IMR-90 (cell line): Measurements from ENCODE around the gene USP16. TPM values are rescaled to one million over a fixed set of nuclear protein-coding genes. Genes with fewer than 3 reads are reported as not detected.

Experiments used
- ATAC-seq: fragments of 200-7000 bp; cut with Tn5 transposase; 2 replicates; pipeline ENCODE4 v1.9.1; 2020; ENCODE audit warnings: low read depth, mild to moderate bottlenecking, moderate library complexity
- BruUV-seq: library from RNA; stranded (reverse); fragments of 400-500 nt; replicated peaks from 2 replicates; lab custom pipeline; 2021; lab: Mats Ljungman, UMichigan
- CTCF ChIA-PET: fragments of 300-600 bp; formaldehyde crosslinking; extraction: SDS; loops from one replicate; lab custom pipeline; 2021; ENCODE audit warnings: antibody characterized with exemption; lab: Yijun Ruan, JAX
- POLR2A ChIA-PET: fragments of 300-600 bp; sonication (Branson Sonifier 250); formaldehyde crosslinking; loops from one replicate; lab custom pipeline; 2022; ENCODE audit warnings: antibody characterized with exemption; ENCODE audit not compliant: unreplicated experiment; lab: Charles Lee
- DNase-seq: peaks from one replicate; pipeline ENCODE4 v3.0.0; 2013
- H2AFZ ChIP-seq: replicated peaks from 2 replicates; pipeline ENCODE3; 2013; ENCODE audit warnings: low read length, mild to moderate bottlenecking; ENCODE audit not compliant: poor library complexity
- H2AK5ac ChIP-seq: 2 replicates; pipeline ENCODE4 v1.6.1; 2013; ENCODE audit warnings: low read depth, low read length, inconsistent platforms
- H2AK9ac ChIP-seq: replicated peaks from 2 replicates; pipeline ENCODE3; 2013; ENCODE audit warnings: mild to moderate bottlenecking, low read depth, low read length, moderate library complexity; ENCODE audit not compliant: poor library complexity
- H2BK120ac ChIP-seq: 2 replicates; pipeline ENCODE4 v1.6.1; 2013; ENCODE audit warnings: low read depth, low read length, inconsistent platforms
- H2BK15ac ChIP-seq: 3 replicates; pipeline ENCODE4 v1.6.1; 2013; ENCODE audit warnings: low read depth, low read length, inconsistent platforms
- H2BK20ac ChIP-seq: 2 replicates; pipeline ENCODE4 v1.6.1; 2013; ENCODE audit warnings: low read depth, mild to moderate bottlenecking, inconsistent platforms, low read length, moderate library complexity
- H2BK5ac ChIP-seq: 2 replicates; pipeline ENCODE4 v1.6.1; 2013; ENCODE audit warnings: mild to moderate bottlenecking, low read depth, low read length, inconsistent platforms; ENCODE audit not compliant: poor library complexity, severe bottlenecking
- H3K14ac ChIP-seq: replicated peaks from 2 replicates; pipeline ENCODE4 v1.6.1; 2013; ENCODE audit warnings: low read depth, low read length, inconsistent platforms
- H3K18ac ChIP-seq: 2 replicates; pipeline ENCODE4 v1.6.1; 2013; ENCODE audit warnings: low read depth, low read length, control low read depth
- H3K23ac ChIP-seq: 2 replicates; pipeline ENCODE4 v1.6.1; 2013; ENCODE audit warnings: low read depth, low read length, inconsistent platforms
- H3K27ac ChIP-seq: 2 replicates; pipeline ENCODE4 v1.5.1; 2013; ENCODE audit warnings: mild to moderate bottlenecking, control low read depth, low read length; ENCODE audit not compliant: insufficient read depth
- H3K27me3 ChIP-seq: 2 replicates; pipeline ENCODE4 v1.6.1; 2013; ENCODE audit warnings: low read length; ENCODE audit not compliant: control insufficient read depth, insufficient read depth
- H3K36me3 ChIP-seq: 2 replicates; pipeline ENCODE4 v1.6.1; 2013; ENCODE audit warnings: low read length, mixed read lengths; ENCODE audit not compliant: control insufficient read depth, insufficient read depth
- H3K4ac ChIP-seq: 2 replicates; pipeline ENCODE4 v1.6.1; 2013; ENCODE audit warnings: low read depth, low read length, inconsistent platforms
- H3K4me1 ChIP-seq: 2 replicates; pipeline ENCODE4 v1.6.1; 2013; ENCODE audit warnings: low read length, mixed read lengths; ENCODE audit not compliant: control insufficient read depth, insufficient read depth
- H3K4me2 ChIP-seq: 2 replicates; pipeline ENCODE4 v1.6.1; 2013; ENCODE audit warnings: low read depth, mild to moderate bottlenecking, control low read depth, low read length, moderate library complexity
- H3K4me3 ChIP-seq: 2 replicates; pipeline ENCODE4 v1.5.1; 2013; ENCODE audit warnings: low read depth, mild to moderate bottlenecking, control low read depth, low read length, moderate library complexity; ENCODE audit not compliant: insufficient read depth
- H3K56ac ChIP-seq: 2 replicates; pipeline ENCODE4 v1.6.1; 2013; ENCODE audit warnings: low read length, inconsistent platforms; ENCODE audit not compliant: insufficient read depth; ENCODE audit errors: extremely low read depth
- H3K79me1 ChIP-seq, 2 experiments: 2 replicates each; pipeline ENCODE4 v1.6.1; 2013; ENCODE audit warnings: low read length in 2 of 2, inconsistent platforms in 1 of 2, low read depth in 1 of 2
- H3K9ac ChIP-seq: 2 replicates; pipeline ENCODE4 v1.6.1; 2013; ENCODE audit warnings: low read depth, low read length, control low read depth
- H3K9me1 ChIP-seq: 2 replicates; pipeline ENCODE4 v1.6.1; 2013; ENCODE audit warnings: low read length, inconsistent platforms; ENCODE audit not compliant: insufficient read depth
- H3K9me3 ChIP-seq: 2 replicates; pipeline ENCODE4 v1.6.1; 2013; ENCODE audit warnings: low read length; ENCODE audit not compliant: control insufficient read depth, insufficient read depth
- H4K20me1 ChIP-seq: 2 replicates; pipeline ENCODE4 v1.6.1; 2013; ENCODE audit warnings: low read length, inconsistent platforms; ENCODE audit not compliant: insufficient read depth
- H4K5ac ChIP-seq: 2 replicates; pipeline ENCODE4 v1.6.1; 2013; ENCODE audit warnings: mild to moderate bottlenecking, low read depth, low read length, control low read depth
- H4K8ac ChIP-seq, 2 experiments: 2 replicates each; pipeline ENCODE4 v1.6.1; 2013; ENCODE audit warnings: low read depth in 2 of 2, low read length in 2 of 2, control low read depth in 1 of 2, inconsistent platforms in 1 of 2
- H4K91ac ChIP-seq: 2 replicates; pipeline ENCODE4 v1.6.1; 2013; ENCODE audit warnings: low read depth, low read length, inconsistent platforms; ENCODE audit not compliant: insufficient read depth
- BHLHE40 ChIP-seq: fragments of 150-350 bp; IDR thresholded peaks from 2 replicates; pipeline ENCODE4 v1.6.1; 2016; ENCODE audit warnings: mild to moderate bottlenecking, low read depth, low read length
- CEBPB ChIP-seq: IDR thresholded peaks from 2 replicates; pipeline ENCODE4 v1.6.1; 2012; ENCODE audit warnings: low read depth, low read length, improper control_type of control experiment
- CHD1 ChIP-seq: IDR thresholded peaks from 2 replicates; pipeline ENCODE4 v1.6.1; 2012; ENCODE audit warnings: low read depth, low read length, improper control_type of control experiment
- MAFK ChIP-seq: IDR thresholded peaks from 2 replicates; pipeline ENCODE4 v1.6.1; 2012; ENCODE audit warnings: low read depth, low read length, improper control_type of control experiment
- MAZ ChIP-seq: IDR thresholded peaks from 2 replicates; pipeline ENCODE4 v1.6.1; 2012; ENCODE audit warnings: low read depth, mild to moderate bottlenecking, low read length, improper control_type of control experiment, moderate library complexity, borderline replicate concordance
- POLR2A ChIP-seq: IDR thresholded peaks from 2 replicates; pipeline ENCODE4 v1.6.1; 2012; ENCODE audit warnings: mild to moderate bottlenecking, low read depth, low read length
- RAD21 ChIP-seq: IDR thresholded peaks from 2 replicates; pipeline ENCODE4 v1.6.1; 2012; ENCODE audit warnings: low read length, improper control_type of control experiment
- RCOR1 ChIP-seq: IDR thresholded peaks from 2 replicates; pipeline ENCODE4 v1.6.1; 2012; ENCODE audit warnings: mild to moderate bottlenecking, low read length, improper control_type of control experiment; ENCODE audit not compliant: insufficient replicate concordance
- WGBS, 2 experiments: methylation state at CpG; one replicate each; pipeline versions ENCODE4 v1.1.5 to v1.1.7; 2013; ENCODE audit warnings: missing lambda C conversion rate in 2 of 2; ENCODE audit not compliant: insufficient read length in 1 of 2; ENCODE audit errors: extremely low coverage in 2 of 2; 5-methylcytosine and 5-hydroxymethylcytosine counted together
- dilution Hi-C: fragments of 300-500 bp; cut with HindIII; formaldehyde crosslinking; loops from one replicate; pipeline ENCODE4 v1.14.3; 2018; ENCODE audit warnings: low sequenced_read_pairs; ENCODE audit not compliant: unreplicated experiment
- in situ Hi-C: fragments of 300-500 bp; cut with MboI; formaldehyde crosslinking; loops from 3 replicates; pipeline ENCODE4 v1.14.3; 2019; ENCODE audit warnings: low sequenced_read_pairs, inconsistent platforms, mixed read lengths
- intact Hi-C: fragments of 100-400 bp; cut with micrococcal nuclease; formaldehyde crosslinking; loops from 2 replicates; pipeline ENCODE4 v1.10.0; 2022
- polyA plus RNA-seq, 3 experiments: library from polyadenylated mRNA; depleted of rRNA; stranded (reverse); fragments of >200 nt; gene quantifications; 2 replicates each; pipeline ENCODE4 v1.2.3, GENCODE V29; 2012; ENCODE audit warnings: low replicate concordance in 1 of 3
- total RNA-seq: library from RNA; depleted of rRNA; stranded (reverse); fragments of >200 nt; gene quantifications from 2 replicates; pipeline ENCODE4 v1.2.3, GENCODE V29; 2012
- TF ChIP-seq, protein P1 (sequence below): fragments of 150-350 bp; IDR thresholded peaks from 2 replicates; pipeline ENCODE4 v1.6.1; 2016; ENCODE audit warnings: low read depth, mild to moderate bottlenecking, low read length, moderate library complexity, borderline replicate concordance

The USP16 gene
- total and polyA plus RNA-seq, 2 of the 4 experiments (the other 2 are of a cell fraction) = 15.5 to 28.7 TPM

DNA sequence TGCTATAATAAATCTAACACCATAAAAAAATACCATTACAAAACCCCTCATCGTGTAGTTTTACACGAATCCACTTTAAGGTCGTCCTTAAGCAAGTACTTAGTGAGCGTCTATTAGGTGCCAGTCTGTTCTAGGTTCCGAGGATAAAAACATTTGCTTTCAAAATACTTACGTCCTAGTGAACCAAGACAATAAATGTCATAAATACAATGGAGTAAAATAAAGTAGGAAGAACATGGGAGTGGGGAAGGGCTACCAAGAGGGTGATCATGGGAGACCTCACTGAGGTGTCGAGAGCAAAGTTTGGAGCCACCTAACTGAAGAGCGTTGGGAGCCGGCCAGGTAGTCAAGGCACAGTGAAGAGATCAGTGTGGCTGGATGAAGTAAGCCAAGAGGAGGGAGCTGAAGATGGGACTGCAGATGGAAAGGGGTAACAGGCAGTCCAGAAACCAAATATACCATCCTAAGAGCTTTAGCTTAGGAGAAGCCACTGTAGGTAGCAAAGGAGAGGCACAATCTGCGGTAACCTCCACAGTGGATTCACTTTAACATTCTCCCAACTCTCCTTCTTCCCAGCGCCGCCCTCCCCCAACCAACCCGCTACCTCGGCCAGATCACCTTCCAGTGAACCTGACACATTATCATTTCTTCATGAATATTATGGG lies 32.5 kb upstream of the USP16 start:
- peak overlapping the region; percentile 87 for H3K4me3 ChIP-seq
- ATAC-seq = no peak; the same call in 1 of the 2 replicates
- peak overlapping the region; percentile 36 for H4K91ac ChIP-seq
- H2AK5ac ChIP-seq = peak overlapping the region; percentile 85
- no peaks in the 10 kb centered on the region for H3K36me3 ChIP-seq
- H3K9ac ChIP-seq = peak overlapping the region; percentile 84
- BruUV-seq = no TSS peak
- peaks cover 2% of the 10 kb centered on the region; the same call in 1 of the 2 replicates for H4K20me1 ChIP-seq
- H2AK9ac ChIP-seq = peak overlapping the region; percentile 80
- 0 out of 2 replicates have a peak overlapping the region, but pooled peaks have one; percentile 40 for H3K56ac ChIP-seq
- H3K27ac ChIP-seq = peak overlapping the region; percentile 81
- H2BK20ac ChIP-seq = no peak overlapping the region
- 0 out of 2 replicates have a peak, but pooled peaks cover 2% of the 10 kb centered on the region for H3K4me1 ChIP-seq
- no peaks in the 10 kb centered on the region for H3K9me3 ChIP-seq
- peak overlapping the region; percentile 76 for H3K4ac ChIP-seq
- peak overlapping the region; percentile 79 to 91; a peak in 3 of 4 replicates for H4K8ac ChIP-seq
- dilution Hi-C loops (no loop called here), intact Hi-C loops (no loop called here), in situ Hi-C loops (no loop called here)
- no peaks in the 10 kb centered on the region for H3K27me3 ChIP-seq
- no peak overlapping the region for H3K18ac ChIP-seq
- peak overlapping the region; percentile 93 for H3K4me2 ChIP-seq
- H3K14ac ChIP-seq = peak overlapping the region; percentile 76
- WGBS, 2 experiments = no CpG with 5 or more reads among the region's 14 CpGs
- peaks cover 12 to 38% of the 10 kb centered on the region in 2 experiments; a peak in 3 of 4 replicates for H3K79me1 ChIP-seq
- CTCF ChIA-PET = interaction anchor here (0.6 to 1.1 kb wide), 2 partner anchors 33 to 51 kb away, joined by 3 read pairs; partner anchors contain the start of gene USP16
- H4K5ac ChIP-seq = peak overlapping the region; percentile 60
- H2BK15ac ChIP-seq = no peak overlapping the region
- H2BK120ac ChIP-seq = no peak overlapping the region
- H2AFZ ChIP-seq = peak overlapping the region; percentile 98
- H2BK5ac ChIP-seq = peak overlapping the region; percentile 86
- DNase-seq = no peak
- H3K9me1 ChIP-seq = peaks cover 5% of the 10 kb centered on the region
- POLR2A ChIA-PET = interaction anchor here (1.1 kb wide), 1 partner anchor 11 kb away, joined by 5 read pairs; no protein-coding TSS in a partner anchor
- peak overlapping the region; percentile 61 for H3K23ac ChIP-seq
- TF ChIP-seq MAFK (no peak), CHD1 (no peak), MAZ (no peak), CEBPB (no peak), BHLHE40 (no peak), POLR2A (no peak), RCOR1 (no peak), RAD21 (no peak)
- TF ChIP-seq, protein P1, sequence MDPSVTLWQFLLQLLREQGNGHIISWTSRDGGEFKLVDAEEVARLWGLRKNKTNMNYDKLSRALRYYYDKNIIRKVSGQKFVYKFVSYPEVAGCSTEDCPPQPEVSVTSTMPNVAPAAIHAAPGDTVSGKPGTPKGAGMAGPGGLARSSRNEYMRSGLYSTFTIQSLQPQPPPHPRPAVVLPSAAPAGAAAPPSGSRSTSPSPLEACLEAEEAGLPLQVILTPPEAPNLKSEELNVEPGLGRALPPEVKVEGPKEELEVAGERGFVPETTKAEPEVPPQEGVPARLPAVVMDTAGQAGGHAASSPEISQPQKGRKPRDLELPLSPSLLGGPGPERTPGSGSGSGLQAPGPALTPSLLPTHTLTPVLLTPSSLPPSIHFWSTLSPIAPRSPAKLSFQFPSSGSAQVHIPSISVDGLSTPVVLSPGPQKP = no peak
